ENCODE results near the gene STK32B.

The STK32B gene

GRCh38 chr4:5458676-5459075 lies 407.4 kb downstream of the STK32B start:
- DNase-seq = no peak

GRCh38 chr4:5459236-5459635 lies 408.0 kb downstream of the STK32B start:
- DNase-seq = no peak

GRCh38 chr4:5460106-5460801 lies 409.0 kb downstream of the STK32B start:
- no peak for DNase-seq

GRCh38 chr4:5461477-5461876 lies 410.2 kb downstream of the STK32B start:
- DNase-seq = no peak

GRCh38 chr4:5462254-5462835 lies 411.1 kb downstream of the STK32B start:
- no peak for DNase-seq

- no peak for DNase-seq
Measured at GRCh38 chr4:5462896-5463295, 411.6 kb downstream of the STK32B start.

- DNase-seq = no peak
Measured at GRCh38 chr4:5463361-5463760, 412.1 kb downstream of the STK32B start.

- DNase-seq = no peak
Measured at GRCh38 chr4:5463936-5464650, 412.8 kb downstream of the STK32B start.

GRCh38 chr4:5465529-5465928 lies 414.2 kb downstream of the STK32B start:
- no peak for DNase-seq

GRCh38 chr4:5465956-5466355 lies 414.7 kb downstream of the STK32B start:
- DNase-seq = no peak

GRCh38 chr4:5467111-5467510 lies 415.8 kb downstream of the STK32B start:
- no peak for DNase-seq

GRCh38 chr4:5469151-5469775 lies 418.0 kb downstream of the STK32B start:
- no peak for DNase-seq

GRCh38 chr4:5469861-5470260 lies 418.6 kb downstream of the STK32B start:
- no peak for DNase-seq

- no peak for DNase-seq
Measured at GRCh38 chr4:5470318-5471198, 419.3 kb downstream of the STK32B start.

- no peak for DNase-seq
Measured at GRCh38 chr4:5471206-5471605, 419.9 kb downstream of the STK32B start.

GRCh38 chr4:5471691-5472090 lies 420.4 kb downstream of the STK32B start:
- DNase-seq = no peak

GRCh38 chr4:5472160-5472591 lies 420.9 kb downstream of the STK32B start:
- no peak for DNase-seq

- no peak for DNase-seq
Measured at GRCh38 chr4:5473125-5473524, 421.8 kb downstream of the STK32B start.

- no peak for DNase-seq
Measured at GRCh38 chr4:5474756-5475155, 423.5 kb downstream of the STK32B start.

- DNase-seq = no peak
Measured at GRCh38 chr4:5477613-5478012, 426.3 kb downstream of the STK32B start.

- DNase-seq = no peak
Measured at GRCh38 chr4:5478169-5478568, 426.9 kb downstream of the STK32B start.

- no peak for DNase-seq
Measured at GRCh38 chr4:5478697-5479096, 427.4 kb downstream of the STK32B start.

Data from DMS79 treated with DMSO at 0.1 percent for 48 hours (cell line).